ENCODE measurements around the gene OR2T11.
"Not testable (repeated sequence)": the region's sequence is repeated elsewhere in the genome, so short reads cannot be mapped to it uniquely, and the experiment has no call there.

Gene OR2T11, protein sequence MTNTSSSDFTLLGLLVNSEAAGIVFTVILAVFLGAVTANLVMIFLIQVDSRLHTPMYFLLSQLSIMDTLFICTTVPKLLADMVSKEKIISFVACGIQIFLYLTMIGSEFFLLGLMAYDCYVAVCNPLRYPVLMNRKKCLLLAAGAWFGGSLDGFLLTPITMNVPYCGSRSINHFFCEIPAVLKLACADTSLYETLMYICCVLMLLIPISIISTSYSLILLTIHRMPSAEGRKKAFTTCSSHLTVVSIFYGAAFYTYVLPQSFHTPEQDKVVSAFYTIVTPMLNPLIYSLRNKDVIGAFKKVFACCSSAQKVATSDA

DNA sequence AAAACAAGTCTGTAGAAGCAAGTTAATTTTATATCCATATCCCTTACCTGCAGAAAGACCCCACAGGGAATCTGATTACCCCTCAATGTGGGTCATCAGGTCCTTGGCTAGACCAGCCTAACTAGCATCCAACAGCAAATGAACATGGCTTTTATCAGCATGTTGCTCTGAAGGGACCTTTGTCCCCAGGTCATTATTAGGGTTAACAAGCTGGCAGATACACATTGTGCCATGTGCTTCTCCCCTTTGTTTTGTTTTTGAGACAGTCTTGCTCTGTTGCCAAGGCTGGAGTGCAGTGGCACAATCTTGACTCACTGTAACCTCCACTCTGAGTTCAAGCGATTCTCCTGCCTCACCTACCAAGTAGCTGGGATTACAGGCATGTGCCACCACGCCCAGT is at the start of gene OR2T11:
Gene OR2T11 (minus strand): TSS at position 101 of the 400 bp plus-strand sequence. CDS start 7,963 bp downstream, outside the sequence.
- not testable (repeated sequence) for DNase-seq

DNA sequence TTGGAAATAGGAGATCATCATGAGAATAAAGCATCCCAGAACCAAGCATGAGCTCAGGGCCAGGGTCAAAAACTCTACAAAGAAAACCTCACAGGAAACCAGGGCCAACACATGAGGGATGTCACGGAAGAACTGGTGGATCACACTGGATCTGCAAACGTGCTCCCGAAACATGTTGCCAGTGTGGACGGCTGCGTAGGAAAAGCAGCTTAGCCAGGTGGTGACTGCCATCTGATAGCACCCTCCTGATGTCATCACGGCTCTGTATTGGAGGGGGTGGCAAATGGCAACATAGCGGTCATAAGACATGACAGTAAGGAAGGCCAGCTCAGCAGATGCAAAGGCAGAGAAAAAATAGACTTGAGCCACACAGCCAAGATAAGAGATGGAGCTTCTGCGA is 46.8 kb upstream of the OR2T11 start:
- DNase-seq: no peak

DNA sequence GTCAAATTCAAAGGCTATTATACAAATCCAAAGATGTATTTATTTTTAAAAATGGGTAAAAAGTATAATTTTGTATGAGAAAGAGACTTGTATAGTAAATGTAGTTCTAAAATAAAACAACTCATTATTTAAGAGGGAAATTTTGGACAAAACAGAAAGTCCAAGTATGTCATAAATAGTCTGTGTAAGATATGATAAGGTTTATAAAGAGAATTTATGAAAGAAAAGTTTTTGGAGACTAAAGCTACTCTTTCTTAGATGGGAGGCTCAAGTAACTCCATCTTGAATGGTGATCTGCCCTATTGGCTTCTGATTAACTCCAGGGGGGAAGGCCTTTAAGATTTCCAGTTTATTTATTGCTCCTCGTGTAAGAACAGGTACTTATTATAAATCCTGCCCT is 35.1 kb upstream of the OR2T11 start:
- DNase-seq: no peak

DNA sequence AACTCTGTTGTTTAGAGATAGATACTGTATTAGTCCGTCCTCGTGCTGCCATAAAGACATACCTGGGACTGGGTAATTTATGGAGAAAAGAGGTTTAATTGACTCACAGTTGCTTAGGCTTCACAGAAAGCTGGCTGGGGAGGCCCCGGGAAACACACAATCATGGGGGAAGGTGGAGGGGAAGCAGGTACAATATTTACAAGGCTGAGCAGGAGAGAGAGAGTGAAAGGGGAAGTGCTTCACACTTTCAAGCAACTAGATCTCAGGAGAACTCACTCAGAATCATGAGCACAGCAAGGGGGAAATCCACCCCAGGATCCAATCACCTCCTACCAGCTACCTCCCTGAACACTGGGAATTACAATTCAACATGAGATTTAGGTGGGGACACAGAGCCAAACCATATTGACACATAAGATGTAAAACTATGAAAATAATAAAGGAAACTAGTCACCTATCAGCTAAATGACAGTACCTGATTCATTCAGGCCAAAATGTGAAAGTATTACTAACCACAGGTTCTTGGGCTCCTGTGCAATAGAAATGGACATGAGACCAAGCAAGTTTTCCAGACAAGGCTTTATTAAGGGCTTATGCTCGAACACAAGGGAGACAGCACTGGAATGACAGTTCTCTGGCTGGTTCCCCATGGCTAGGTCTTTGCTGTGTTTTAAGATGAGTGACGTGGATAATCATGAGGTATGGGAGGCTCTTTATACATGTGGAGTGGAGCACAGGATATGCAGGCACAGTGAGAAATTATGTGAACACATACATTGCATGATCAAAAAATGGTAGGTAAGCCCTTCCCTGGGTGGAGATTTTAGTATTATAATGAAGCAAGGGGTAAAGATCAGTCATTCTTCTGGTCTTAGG is 28.8 kb upstream of the OR2T11 start:
- DNase-seq: not testable (repeated sequence)

DNA sequence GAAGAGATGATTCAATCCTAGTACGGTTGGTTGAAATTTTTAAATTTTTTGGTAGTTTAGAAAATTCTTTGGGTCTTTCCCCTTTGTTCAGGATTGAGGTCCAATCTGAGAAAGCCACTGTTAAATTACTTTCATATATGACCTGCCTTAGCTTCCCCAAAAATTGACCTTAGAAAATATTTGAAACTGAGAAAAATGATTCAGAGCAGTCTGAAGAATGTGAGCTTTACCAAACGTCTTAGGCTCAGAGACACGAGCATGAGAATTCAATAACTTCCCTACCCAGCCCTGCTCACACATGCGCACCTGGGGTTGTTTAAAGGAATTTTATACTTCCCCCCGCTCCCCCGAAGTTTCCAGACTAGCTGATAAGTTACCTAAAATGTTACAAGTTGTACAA is 21.9 kb upstream of the OR2T11 start:
- DNase-seq: not testable (repeated sequence)

DNA sequence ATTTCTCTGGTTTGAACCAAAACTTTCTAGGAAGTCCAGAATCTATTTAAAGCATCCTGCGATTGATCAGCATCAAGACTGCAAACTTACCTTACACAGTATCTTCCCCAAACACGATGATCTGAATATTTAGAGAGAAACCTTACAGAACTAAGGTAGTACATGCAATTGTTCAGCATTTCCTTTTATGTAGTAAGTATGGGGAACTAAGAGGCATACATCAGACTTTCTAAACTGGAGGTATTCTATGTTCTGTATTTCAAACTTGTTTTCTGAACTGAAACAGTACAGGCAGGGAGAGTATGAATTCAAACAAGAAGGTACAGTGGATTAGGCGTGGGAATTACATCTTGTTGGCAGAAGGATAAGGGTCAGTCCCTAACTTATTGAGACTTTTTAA is 20.5 kb upstream of the OR2T11 start, which contains the start of gene OR2T27:
Gene OR2T27 (minus strand): TSS at position 175 of the 400 bp plus-strand sequence. CDS start 4,644 bp downstream, outside the sequence.
- DNase-seq: not testable (repeated sequence)

DNA sequence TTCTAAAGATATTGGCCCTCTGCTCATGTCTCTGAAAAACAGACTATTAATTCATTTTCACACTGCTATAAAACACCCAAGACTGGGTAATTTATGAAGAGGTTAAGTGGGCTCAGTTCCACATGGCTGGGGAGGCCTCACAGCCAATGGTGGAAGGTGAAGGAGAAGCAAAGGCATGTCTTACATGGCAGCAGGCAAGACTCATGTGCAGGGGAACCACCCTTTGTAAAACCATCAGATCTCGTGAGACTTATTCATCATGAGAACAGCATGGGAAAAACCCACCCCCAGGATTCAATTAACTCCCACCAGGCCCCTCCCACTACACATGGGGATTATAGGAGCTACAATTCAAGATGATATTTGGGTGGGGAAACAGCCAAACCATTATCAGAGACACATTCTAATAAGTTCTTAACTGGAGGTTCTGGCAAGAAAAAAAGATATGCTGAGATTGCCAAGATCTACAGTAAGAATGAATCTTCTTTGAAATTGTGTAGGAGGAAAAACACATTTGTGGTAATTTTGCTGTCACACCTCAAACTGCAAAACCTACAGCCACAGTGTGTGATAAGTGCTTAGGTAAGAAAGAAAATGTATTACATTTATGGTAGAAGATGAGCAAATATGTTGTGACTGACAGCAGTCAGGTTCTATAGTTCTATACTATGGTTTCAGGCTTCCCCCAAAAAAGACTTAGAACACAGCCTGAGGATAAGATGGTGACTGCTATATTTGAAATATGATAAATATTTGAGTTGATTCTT is 14.1 kb upstream of the OR2T11 start:
- not testable (repeated sequence) for DNase-seq

DNA sequence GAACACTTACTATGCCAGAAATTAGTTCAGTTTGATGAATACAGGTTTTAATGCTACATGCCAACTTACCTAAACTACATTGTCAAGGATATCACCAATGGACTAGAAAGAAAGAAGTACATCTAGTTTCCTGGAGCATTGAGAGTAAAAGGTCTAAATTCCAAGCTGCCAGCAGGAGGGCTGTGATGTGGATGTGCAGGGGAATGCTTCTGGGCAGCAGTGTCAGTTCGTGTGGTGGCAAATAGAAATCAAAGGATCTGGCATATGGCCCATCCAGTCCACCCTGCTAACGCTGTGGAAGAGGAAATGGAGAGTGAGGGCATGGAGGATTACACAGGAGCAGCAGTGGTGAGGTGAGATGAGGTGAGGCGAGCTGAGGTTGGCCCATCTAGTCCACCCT is 10.3 kb upstream of the OR2T11 start, which contains the start of gene OR2T35:
Gene OR2T35 (minus strand): TSS at position 101 of the 400 bp plus-strand sequence. CDS start 6,020 bp downstream, outside the sequence.
- DNase-seq: not testable (repeated sequence)

DNA sequence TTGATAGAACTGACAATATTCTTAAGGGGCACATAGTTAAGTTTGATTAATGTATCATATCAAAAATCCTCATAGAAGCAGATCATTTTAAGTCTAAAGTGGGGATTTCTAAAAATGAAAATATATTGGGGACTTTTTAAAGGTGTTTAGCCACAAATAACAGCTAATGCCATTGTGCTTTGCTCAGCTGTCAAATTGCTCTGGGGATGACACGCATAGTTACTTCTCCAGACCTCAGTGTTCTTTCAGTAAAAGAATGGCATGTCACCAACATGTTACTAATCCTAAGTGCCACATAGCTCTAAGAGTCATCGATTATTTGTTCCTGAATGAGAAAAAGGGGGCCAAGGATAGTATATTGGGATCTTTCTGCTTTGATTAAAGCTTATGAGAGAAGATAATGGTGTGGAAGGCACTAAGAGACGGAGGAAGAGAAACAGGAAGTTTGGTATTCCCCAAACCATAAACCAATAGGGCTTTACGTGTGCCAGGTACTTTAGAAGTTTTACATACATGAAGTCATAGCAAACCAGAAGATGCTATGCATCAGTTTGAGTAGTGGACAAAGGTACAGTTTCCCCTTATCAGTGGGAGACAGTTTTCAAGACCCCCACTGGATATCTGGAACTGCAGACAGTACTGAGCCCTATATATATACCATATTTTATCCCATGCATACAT is 8.2 kb upstream of the OR2T11 start:
- not testable (repeated sequence) for DNase-seq

DNA sequence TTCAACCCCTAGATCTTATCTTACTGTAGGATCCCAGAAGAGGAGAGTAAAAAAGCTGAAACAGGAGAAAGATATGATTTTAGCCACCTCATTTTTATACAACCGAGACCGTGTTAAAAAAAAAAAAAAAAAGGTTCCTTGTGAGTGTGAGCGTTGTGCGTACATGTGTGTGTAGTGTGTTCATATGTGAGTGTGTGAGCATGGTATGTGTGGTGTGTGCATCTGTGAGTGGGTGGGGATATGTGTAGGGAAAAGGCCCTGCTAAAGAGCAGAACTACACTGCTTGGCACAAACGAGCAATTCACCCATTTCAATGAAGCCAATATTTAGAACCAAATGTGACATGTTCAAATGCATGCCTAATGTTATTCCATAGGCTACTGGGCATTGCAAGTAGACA is 6.7 kb upstream of the OR2T11 start:
- DNase-seq: not testable (repeated sequence)

DNA sequence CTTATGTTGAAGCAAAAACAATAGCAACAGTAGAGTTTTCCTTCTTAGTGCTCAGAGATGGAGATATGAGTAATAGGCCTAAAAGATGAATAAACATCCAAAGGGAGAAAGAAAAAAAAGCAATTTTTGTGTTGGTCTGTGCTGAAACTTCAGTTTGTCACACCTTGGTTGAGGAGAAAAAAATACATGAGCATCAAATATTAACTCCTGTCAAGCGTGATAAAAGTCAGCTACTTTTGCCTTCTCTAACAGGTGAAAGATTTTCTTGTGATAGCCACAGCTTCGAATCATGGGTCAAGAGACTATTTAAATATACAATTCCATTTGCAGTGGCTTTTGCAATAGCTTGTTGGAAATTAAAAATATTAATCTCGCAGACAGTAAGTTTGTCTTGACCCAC is 6.0 kb upstream of the OR2T11 start:
- not testable (repeated sequence) for DNase-seq

DNA sequence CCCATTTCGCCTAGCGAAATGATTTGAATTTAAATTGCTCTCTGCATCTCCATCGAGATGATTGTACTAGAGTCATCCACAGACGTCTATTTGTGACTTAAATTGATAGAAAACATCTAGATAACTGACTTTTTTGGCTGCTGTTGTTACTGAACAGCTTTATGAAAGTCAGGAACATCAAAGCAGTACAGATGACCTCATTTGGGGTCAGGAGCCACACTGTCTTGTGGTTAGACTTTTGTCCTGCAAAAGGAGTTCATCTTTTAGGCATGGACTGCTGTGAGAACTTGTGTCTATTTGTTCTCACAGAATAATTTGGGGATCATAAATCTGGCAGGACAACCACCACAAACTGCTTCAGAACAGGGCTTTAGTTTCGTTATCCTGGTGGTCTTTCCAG is 4.8 kb upstream of the OR2T11 start:
- DNase-seq: not testable (repeated sequence)

DNA sequence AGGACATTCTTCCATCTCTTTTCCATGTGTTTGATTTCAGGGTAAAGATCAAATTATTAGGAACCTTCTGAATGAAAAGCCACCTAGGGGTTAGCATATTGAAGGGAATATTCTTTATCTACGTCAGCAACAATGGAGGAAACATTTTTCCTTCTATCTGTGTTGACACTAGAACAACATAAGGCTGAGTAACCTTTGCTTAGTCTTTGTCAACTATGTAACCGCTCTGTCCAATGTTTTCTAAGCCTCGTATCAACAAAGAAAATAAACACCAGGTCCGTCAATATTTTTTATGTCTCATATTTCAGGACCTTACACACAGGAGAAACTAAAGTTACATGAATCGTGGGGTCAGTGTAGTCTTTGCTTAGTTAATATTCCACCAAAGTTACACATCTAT is 1.7 kb upstream of the OR2T11 start:
- not testable (repeated sequence) for DNase-seq

DNA sequence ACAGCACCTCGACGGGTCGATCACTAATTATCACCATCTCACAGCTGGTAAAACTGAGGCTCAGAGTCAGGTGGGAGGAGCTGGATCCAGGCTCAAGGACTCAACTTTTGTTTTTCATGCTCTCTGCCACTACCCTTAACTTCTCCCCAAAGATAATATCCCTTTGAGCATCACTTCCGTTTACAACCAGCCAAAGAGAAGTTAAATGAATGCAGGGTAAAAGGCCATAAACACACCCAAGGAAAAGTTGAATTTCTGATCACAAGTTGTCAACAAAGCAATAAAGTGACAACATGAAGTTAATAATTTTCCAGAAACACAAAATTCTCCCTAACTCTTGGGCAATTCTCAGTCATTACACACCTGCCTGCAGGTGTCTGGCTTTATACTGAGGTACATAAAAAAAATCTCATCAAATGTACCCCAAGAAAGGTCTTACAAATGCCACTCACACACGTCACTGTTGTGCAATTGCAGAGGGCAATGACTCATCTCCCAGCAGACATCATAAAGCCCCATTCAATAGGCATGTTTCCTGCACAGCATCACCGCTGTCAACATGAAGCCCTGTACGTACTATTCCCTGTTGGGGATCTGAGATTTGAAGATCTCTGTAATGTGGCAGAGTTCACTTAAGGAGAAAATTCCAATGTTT is 3.4 kb downstream of the OR2T11 start:
- DNase-seq: no peak

DNA sequence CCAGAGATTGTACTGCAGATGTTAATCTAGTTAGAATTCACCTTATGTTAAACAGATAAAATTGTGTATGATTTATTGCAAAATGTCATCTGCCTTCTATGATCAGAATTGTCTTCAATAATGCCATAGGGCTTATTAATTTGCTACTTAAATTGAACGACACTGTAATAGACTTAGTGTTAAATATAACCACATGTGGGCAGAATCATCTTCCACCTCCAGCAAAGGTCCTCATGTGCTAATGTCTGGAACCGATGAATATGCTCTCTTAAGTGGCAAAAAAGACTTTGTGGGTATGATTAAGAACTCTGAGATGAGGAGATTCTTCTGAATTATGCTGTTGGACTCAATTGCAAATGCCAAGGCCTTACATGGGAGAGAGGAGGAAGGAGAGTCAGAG is 4.3 kb downstream of the OR2T11 start:
- DNase-seq: no peak

DNA sequence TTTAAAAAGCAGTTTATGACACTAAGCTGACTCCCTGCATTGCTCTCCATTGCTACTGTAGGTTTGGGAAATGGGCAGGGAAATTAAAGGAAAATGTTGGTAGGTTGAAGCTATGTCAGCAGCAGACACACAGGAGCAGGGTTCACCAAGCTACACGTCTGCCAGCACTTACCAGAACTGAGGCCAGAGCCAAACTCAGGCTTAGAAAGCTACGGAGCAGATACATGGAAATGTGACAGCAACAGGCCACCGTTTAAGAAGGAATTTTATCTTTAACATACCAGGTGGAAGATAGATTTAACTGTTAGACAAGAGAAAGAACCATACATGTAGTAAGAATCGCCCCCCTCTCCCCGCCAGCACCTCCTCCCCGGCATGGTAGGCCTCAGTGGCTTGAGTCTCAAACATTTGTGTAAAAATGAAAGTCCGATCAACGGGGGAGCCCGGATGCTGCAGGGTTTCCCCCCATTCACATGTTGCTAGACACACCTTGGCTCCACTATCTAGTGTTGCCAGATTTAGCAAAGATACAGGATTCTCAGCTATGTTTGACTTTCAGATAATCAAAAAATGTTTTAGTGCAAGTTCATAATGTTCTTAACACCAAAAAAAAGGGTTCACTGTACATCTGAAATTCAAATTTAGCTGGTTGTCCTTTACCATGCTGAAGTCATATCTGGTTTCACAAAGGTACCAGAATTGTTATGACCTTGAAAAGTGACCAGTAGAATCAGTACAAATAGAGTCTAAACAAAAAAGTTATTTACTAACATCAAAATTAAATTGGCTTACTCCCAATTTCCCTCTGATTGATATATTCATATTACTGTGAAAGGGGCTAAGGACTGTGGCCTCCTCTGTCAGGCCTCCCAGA is 6.7 kb downstream of the OR2T11 start:
- no peak for DNase-seq

DNA sequence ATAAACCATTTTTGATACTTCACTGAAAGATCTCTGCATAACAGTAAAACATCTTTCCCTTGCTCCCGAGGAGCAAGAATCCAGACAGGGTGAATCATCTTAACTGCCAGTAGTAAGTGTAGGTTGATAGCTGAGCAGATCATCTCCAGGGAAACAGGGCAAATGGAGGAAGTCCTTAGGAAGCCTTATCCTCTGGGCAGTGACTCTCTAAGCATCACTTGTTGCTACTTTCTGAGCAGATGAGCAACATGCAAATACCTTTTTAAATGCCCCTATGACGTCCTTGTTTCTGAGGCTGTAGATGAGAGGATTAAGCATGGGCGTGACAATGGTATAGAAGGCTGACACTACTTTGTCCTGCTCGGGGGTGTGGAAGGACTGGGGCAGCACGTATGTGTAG is 8.9 kb downstream of the OR2T11 start:
- DNase-seq: no peak

DNA sequence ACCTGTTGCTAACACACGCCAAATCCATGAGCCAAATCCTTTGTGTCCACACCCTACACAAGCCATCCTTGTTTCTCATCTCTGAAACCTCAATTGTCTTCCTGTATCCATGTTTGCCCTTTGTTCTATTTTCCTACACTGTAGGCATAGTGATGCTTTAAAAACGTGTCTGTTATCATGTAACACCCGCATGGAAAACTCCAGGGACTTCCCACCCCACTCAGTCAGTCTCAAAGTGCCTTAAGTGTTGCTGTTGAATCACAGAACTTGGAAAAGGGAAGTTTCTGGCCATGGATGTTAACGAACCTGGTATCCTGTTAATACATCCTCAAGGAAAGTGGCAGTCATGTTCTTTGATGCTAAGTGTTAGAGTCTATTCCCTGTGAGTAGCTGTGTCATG is 9.7 kb downstream of the OR2T11 start:
- DNase-seq: no peak

DNA sequence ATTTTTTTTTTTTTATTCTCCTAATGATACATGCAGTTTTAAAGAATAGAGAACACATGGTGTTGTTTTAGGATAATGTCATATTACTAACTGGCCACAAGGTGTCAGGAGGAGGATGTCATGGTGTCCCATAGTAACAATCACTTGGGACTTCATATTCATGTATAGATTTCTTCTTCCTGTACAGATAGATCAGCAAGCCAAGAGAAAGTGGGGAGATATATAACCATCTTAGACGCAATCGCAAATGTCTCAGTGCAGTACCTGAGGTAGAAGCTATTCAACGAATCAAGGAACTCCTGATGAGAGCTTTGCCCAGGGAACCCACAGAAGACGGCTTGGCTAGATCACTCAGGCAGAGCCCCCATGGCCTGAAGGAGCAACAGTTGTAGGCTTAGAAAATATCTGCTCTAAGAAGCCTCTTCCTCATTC is 12.3 kb downstream of the OR2T11 start:
- DNase-seq: peak; percentile 54

DNA sequence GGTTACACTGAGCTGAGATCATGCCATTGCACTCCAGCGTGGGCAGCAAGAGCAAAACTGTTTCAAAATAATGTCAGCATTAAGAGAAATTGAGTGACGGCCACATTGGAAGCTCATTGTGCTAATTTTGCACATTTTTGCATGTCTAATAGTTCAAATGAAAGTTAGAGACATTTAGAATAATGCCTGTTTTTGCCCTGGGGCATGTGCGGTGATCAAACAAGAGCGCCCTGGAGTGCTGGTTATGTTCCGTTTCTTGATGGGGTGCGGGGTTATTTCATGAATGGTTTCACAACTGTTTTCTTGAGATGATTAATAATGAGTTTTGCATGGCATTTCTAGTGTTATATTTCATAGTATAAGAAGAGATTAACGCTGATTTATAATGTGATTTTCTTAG is 13.1 kb downstream of the OR2T11 start:
- DNase-seq: no peak

DNA sequence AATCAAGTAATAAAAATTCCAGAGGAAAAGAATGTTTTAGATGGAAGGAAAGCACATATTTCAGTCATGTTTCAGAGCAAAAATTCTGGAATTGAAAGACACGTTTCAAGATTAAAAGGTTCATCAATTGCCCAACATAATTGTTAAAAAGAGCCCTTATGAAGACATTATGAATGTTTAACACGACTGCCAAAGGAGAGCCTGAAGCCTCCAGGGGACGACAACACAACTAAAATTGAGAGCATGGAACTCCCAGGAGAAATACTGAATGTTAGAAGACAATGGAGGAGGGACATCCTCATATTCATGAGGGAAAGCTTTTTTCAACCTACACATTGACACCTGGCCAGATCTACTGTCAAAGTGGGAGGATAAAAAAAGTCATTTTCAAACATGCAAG is 16.0 kb downstream of the OR2T11 start:
- no peak for DNase-seq

Measured in hematopoietic multipotent progenitor cell treated with erythropoietin and hydrocortisone succinate and interleukin-3 and kit ligand, for 6 days (in vitro differentiated cells).